Peyer's patch (tissue), 4 donors: Measurements from ENCODE around the gene PDE4C.

Experiments used
- POLR2A ChIP-seq, 2 donors: fragments of 450-650 bp; IDR thresholded peaks; one replicate each; pipeline ENCODE4 v1.5.1; 2017; ENCODE audit warnings: antibody characterized with exemption in 2 of 2, mild to moderate bottlenecking in 2 of 2, moderate library complexity in 2 of 2
- TF ChIP-seq, protein P1 (sequence below), 6 experiments: fragments of 450-650 bp in 4 of 6; fragments of 200-600 bp in 2 of 6; sonication (generic) in 1 of 6; IDR thresholded peaks; one replicate each; pipeline ENCODE4 v1.5.1; 2017 to 2019; ENCODE audit warnings: antibody characterized with exemption in 6 of 6, mild to moderate bottlenecking in 3 of 6, moderate library complexity in 1 of 6

DNA sequence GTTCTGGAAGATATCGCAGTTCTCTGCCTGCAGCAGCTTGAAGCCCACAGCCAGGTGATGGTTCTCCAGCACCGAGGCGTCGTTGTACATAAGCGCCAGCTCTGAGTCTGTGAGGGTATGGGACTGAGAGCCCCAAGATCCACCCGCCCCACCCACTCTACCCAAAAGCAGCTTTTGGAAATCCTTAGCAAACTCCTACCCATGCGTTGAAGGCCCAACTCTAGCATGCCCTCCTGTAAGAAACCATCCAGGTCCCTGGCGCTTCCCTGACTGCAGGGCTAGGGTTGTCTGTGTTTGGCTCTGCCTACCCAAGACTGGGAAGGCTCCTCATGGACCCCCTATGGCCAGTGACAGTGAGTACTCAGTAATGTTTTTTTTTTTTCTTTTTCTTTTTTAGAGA is 9.4 kb downstream of the PDE4C start:
- TF ChIP-seq POLR2A (IDR thresholded peaks at IDR 0.05) = no peak
- TF ChIP-seq, protein P1, sequence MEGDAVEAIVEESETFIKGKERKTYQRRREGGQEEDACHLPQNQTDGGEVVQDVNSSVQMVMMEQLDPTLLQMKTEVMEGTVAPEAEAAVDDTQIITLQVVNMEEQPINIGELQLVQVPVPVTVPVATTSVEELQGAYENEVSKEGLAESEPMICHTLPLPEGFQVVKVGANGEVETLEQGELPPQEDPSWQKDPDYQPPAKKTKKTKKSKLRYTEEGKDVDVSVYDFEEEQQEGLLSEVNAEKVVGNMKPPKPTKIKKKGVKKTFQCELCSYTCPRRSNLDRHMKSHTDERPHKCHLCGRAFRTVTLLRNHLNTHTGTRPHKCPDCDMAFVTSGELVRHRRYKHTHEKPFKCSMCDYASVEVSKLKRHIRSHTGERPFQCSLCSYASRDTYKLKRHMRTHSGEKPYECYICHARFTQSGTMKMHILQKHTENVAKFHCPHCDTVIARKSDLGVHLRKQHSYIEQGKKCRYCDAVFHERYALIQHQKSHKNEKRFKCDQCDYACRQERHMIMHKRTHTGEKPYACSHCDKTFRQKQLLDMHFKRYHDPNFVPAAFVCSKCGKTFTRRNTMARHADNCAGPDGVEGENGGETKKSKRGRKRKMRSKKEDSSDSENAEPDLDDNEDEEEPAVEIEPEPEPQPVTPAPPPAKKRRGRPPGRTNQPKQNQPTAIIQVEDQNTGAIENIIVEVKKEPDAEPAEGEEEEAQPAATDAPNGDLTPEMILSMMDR (IDR thresholded peaks at IDR 0.05) = no peak
